Osteocyte (in vitro differentiated cells): ENCODE results near the gene TNS1. TPM values are rescaled to one million over a fixed set of nuclear protein-coding genes. Genes with fewer than 3 reads are reported as not detected.

Experiments used
- DNase-seq: peaks from one replicate; pipeline ENCODE4 v3.0.0; 2021; ENCODE audit warnings: mixed read lengths; ENCODE audit not compliant: unreplicated experiment; ENCODE audit errors: extremely low spot score
- H3K27ac Mint-ChIP-seq: one replicate; pipeline ENCODE4 v1.8.0; 2021; ENCODE audit warnings: mild to moderate bottlenecking, mixed read lengths; ENCODE audit not compliant: unreplicated experiment
- H3K27me3 Mint-ChIP-seq: one replicate; pipeline ENCODE4 v1.8.0; 2021; ENCODE audit warnings: mixed read lengths; ENCODE audit not compliant: unreplicated experiment
- H3K36me3 Mint-ChIP-seq: one replicate; pipeline ENCODE4 v1.8.0; 2021; ENCODE audit warnings: mixed read lengths; ENCODE audit not compliant: unreplicated experiment
- H3K4me1 Mint-ChIP-seq: one replicate; pipeline ENCODE4 v1.8.0; 2021; ENCODE audit warnings: mixed read lengths; ENCODE audit not compliant: unreplicated experiment
- H3K4me3 Mint-ChIP-seq: one replicate; pipeline ENCODE4 v1.8.0; 2021; ENCODE audit warnings: mild to moderate bottlenecking, moderate library complexity, mixed read lengths; ENCODE audit not compliant: unreplicated experiment
- H3K9me3 Mint-ChIP-seq: one replicate; pipeline ENCODE4 v1.8.0; 2021; ENCODE audit warnings: mixed read lengths; ENCODE audit not compliant: unreplicated experiment
- CTCF ChIP-seq: fragments of 200-600 bp; sonication (generic); IDR thresholded peaks from 2 replicates; pipeline ENCODE4 v1.5.0; 2021; ENCODE audit warnings: antibody characterized with exemption, mild to moderate bottlenecking, moderate library complexity
- total RNA-seq: library from RNA; stranded (reverse); gene quantifications from 2 replicates; pipeline ENCODE4 v1.2.1, GENCODE V29; 2021

TNS1 gene
- total RNA-seq, 1 donor from 2014 or later = 80.8 TPM

DNA sequence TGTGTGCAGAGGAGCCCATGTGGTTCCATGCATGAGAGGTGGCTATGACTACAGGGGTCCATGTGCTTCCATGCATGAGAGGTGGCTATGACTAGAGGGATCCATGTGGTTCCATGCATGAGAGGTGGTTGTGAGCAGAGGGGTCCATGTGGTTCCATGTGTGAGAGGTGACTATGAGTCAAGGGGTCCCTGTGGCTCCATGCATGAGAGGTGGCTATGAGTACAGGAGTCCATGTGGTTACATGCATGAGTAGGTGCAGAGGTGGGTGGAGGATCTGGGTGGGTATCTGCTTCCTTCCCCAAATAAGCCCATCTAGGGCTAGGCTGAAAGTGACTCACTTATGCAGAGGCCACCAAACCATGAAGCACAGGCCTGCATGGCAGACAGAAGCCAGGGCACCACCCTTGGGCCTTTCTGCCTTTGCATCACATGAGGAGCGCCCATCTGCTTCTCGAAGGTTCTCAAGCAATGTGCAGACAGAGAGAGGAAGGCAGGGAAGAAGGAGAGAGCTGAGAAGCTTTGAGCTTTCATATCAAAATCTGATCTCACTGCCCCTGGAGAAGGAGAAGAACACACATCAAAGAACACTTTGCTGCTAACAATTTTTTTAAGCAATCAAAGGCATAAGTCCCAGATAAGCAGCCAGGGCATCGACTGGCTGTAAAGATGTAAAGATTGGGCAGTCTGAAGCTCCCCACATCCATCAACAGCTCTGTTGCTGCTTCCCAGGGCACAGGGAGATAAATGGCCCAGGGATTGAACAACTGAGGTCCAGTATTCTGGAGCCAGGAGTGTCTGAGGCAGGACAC lies 137.6 kb downstream of the TNS1 start:
- no peak for DNase-seq

DNA sequence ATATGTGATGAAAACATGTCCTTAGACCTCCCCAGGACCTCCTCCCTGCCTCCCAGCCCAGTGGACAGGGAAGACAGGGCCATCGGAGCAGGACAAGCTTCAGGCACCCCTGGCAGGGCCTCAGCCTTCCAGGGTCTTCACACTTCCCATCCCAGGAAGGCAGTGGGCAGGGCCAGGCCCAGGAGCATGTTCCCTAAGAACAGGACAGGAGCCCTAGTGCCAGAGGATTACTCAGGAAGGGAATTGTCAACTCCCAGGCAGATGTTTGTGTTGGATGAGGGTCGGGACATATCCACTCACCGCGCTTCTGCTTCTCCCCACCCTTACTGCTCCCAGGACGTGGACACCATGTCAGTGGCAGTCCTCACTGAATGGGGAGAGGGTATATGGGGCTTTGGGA lies 138.9 kb downstream of the TNS1 start:
- no peaks in the 10 kb centered on the region for H3K9me3 Mint-ChIP-seq
- no peak for TF ChIP-seq CTCF
- H3K36me3 Mint-ChIP-seq = peaks cover 28% of the 10 kb centered on the region
- H3K27me3 Mint-ChIP-seq = no peaks in the 10 kb centered on the region
- no peak for DNase-seq
- peaks cover 10% of the 10 kb centered on the region for H3K4me1 Mint-ChIP-seq
- H3K4me3 Mint-ChIP-seq = no peak overlapping the region
- no peak overlapping the region for H3K27ac Mint-ChIP-seq

More for the DNA sequence above, 137.6 kb downstream of the TNS1 start:
- no peak for TF ChIP-seq CTCF
- Mint-ChIP-seq H3K27me3 (no peaks in the 10 kb centered on the region), H3K4me1 (peaks cover 2% of the 10 kb centered on the region), H3K4me3 (no peak overlapping the region), H3K27ac (no peak overlapping the region), H3K9me3 (no peaks in the 10 kb centered on the region), H3K36me3 (peaks cover 34% of the 10 kb centered on the region)

- no peak overlapping the region for H3K27ac Mint-ChIP-seq
- no peak for DNase-seq
- no peak overlapping the region for H3K4me3 Mint-ChIP-seq
- H3K9me3 Mint-ChIP-seq = no peaks in the 10 kb centered on the region
- H3K36me3 Mint-ChIP-seq = peaks cover 17% of the 10 kb centered on the region
- peaks cover 24% of the 10 kb centered on the region for H3K4me1 Mint-ChIP-seq
- no peak for TF ChIP-seq CTCF
- no peaks in the 10 kb centered on the region for H3K27me3 Mint-ChIP-seq
These were observed 141.4 kb downstream of the TNS1 start for GRCh38 chr2:217861334-217861877.

DNA sequence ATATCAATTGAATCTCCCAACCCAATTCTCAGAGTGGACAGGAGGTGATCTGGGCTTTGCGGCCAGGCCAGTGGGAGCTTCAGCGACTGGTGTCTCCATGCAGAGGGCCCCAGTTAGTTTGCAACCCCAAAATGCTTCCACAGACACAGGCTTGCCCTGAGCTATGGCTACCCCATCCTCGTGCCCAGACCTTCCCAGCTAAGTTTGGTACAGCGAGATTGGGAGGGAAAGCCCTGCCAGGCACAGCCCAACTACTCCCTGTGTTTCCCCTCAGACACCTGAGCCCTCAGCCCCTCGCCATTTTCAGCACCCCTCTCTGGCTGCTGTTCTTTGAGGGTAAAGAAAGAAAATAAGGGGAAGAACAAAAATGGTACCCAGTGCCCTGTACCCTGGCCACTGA lies 142.9 kb downstream of the TNS1 start:
- peak overlapping the region; percentile 86 for H3K27ac Mint-ChIP-seq
- DNase-seq = no peak
- peaks cover 21% of the 10 kb centered on the region for H3K36me3 Mint-ChIP-seq
- TF ChIP-seq CTCF = no peak
- H3K4me1 Mint-ChIP-seq = peaks cover 24% of the 10 kb centered on the region
- no peaks in the 10 kb centered on the region for H3K27me3 Mint-ChIP-seq
- H3K9me3 Mint-ChIP-seq = no peaks in the 10 kb centered on the region
- no peak overlapping the region for H3K4me3 Mint-ChIP-seq
